ENCODE measurements around the gene SOX10. TPM values are rescaled to one million over a fixed set of nuclear protein-coding genes. Genes with fewer than 3 reads are reported as not detected.

Gene SOX10
- total RNA-seq, 1 experiment from 2014 or later = not detected

DNA sequence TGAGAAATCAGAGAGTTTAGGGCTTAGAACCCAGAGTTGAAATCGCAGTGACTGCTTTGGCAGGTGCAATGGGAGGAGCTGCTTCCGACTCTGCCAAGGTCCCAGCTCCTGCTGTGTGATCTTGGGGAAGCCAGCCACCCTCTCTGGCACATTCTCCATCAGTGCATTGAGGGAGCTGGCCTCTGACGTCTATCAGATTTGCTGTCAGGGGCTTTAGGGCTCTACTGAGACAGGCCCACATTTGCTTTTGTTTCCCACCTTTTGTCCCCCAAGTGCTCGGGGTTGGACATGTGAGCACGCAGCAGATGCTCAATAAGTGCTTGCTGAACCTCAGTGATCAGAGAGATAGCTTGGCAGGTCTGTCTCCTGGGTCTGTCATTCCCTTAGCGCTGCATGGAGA, 10.6 kb upstream of the SOX10 start:
- no peak for DNase-seq
- H3K9me3 Mint-ChIP-seq (ENCODE audit: unreplicated experiment) = no peaks in the 10 kb centered on the region
- intact Hi-C loops (cut with micrococcal nuclease; ENCODE audit: unreplicated experiment) = no loop called here
- no peaks in the 10 kb centered on the region for H3K9me3 ChIP-seq
- POLR2A ChIA-PET = interaction anchor here (0.6 kb wide), 1 partner anchor 139 kb away, joined by 3 read pairs; no protein-coding TSS in a partner anchor
- BruUV-seq (replicated peaks) = no TSS peak
- no peak overlapping the region for H3K27ac Mint-ChIP-seq (ENCODE audit: unreplicated experiment)
- no peaks in the 10 kb centered on the region for H3K36me3 Mint-ChIP-seq (ENCODE audit: insufficient read depth, unreplicated experiment)
- no peaks in the 10 kb centered on the region for H3K27me3 ChIP-seq (replicated peaks; ENCODE audit: control insufficient read depth, insufficient read depth, low read length)
- no peaks in the 10 kb centered on the region for H3K36me3 ChIP-seq (ENCODE audit: control insufficient read depth, insufficient read depth, low read length)
- H3K4me3 Mint-ChIP-seq (ENCODE audit: unreplicated experiment) = no peak overlapping the region
- no peaks in the 10 kb centered on the region for H3K4me1 Mint-ChIP-seq (ENCODE audit: low read depth, unreplicated experiment)
- H3K27me3 Mint-ChIP-seq (ENCODE audit: insufficient read depth, unreplicated experiment) = no peaks in the 10 kb centered on the region
- CTCF ChIA-PET = no interaction called here
- TF ChIP-seq, protein P1, sequence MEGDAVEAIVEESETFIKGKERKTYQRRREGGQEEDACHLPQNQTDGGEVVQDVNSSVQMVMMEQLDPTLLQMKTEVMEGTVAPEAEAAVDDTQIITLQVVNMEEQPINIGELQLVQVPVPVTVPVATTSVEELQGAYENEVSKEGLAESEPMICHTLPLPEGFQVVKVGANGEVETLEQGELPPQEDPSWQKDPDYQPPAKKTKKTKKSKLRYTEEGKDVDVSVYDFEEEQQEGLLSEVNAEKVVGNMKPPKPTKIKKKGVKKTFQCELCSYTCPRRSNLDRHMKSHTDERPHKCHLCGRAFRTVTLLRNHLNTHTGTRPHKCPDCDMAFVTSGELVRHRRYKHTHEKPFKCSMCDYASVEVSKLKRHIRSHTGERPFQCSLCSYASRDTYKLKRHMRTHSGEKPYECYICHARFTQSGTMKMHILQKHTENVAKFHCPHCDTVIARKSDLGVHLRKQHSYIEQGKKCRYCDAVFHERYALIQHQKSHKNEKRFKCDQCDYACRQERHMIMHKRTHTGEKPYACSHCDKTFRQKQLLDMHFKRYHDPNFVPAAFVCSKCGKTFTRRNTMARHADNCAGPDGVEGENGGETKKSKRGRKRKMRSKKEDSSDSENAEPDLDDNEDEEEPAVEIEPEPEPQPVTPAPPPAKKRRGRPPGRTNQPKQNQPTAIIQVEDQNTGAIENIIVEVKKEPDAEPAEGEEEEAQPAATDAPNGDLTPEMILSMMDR (IDR thresholded peaks at IDR 0.05; ENCODE audit: insufficient read depth in 1 of 2, low read depth in 1 of 2, low read length in 1 of 2, severe bottlenecking in 1 of 2, unreplicated experiment in 1 of 2) = no peak
- H3K4me1 ChIP-seq = no peaks in the 10 kb centered on the region
- H3K4me3 ChIP-seq (ENCODE audit: low read depth, low read length) = no peak overlapping the region

DNA sequence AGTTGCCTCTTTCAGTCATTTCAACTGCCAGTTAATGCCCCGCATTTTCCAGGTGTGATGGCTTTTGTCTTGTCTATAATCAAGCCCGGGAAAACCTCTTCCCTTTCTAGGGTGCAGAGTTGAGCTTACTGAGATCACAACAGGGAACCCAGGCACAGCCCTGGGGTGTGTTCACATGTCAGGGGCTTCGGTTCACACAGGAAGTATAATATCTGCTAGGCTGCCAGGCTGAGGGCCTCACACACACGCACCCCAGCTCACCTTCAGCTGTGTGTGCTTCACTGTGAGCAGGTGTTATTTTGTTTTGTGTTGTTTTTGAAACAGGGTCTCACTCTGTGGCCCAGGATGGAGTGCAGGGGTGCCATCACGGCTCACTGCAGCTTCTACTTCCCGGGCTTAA, 9.7 kb upstream of the SOX10 start:
- POLR2A ChIA-PET = no interaction called here
- no peaks in the 10 kb centered on the region for H3K4me1 Mint-ChIP-seq (ENCODE audit: low read depth, unreplicated experiment)
- H3K4me1 ChIP-seq = no peaks in the 10 kb centered on the region

DNA sequence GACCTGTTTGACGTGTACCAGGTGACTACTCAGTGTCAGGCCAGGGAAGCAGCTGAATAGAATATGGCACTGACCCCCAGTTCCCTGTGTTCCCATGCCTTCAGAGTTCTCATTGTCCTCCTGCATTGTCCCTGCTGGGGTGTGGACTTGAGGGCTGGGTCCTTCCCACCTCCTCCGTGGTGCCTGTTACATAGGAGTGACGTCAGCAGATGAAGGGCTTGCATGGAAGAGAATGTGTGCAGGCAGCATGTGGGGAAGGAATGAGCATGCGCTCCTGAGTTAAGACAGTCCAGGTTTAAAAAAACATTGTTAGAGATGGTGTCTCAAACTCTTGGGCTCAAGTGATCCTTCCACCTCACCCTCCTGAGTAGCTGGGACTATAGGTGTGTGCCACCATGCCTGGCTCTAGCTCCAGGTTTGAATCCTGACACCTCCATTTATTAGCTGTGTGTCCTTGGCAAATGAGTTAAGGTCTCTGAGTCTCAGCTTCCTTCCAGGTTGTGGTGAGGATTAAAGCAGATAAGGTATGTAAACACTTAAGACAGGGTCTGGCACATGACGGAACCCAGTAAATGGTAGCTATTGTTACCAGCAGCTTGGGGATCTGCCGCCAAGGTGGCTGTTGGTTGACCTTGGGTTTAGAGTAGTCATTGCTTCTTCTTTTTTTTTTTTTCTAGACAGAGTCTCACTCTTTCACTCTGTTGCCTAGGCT, 7.5 kb upstream of the SOX10 start:
- ChIA-PET POLR2A (no interaction called here), CTCF (no interaction called here)
- intact Hi-C loops (cut with micrococcal nuclease; ENCODE audit: unreplicated experiment) = no loop called here
- no peak for DNase-seq
- Mint-ChIP-seq H3K4me3 (ENCODE audit: unreplicated experiment) (no peak overlapping the region), H3K36me3 (ENCODE audit: insufficient read depth, unreplicated experiment) (no peaks in the 10 kb centered on the region), H3K9me3 (ENCODE audit: unreplicated experiment) (no peaks in the 10 kb centered on the region), H3K4me1 (ENCODE audit: low read depth, unreplicated experiment) (no peaks in the 10 kb centered on the region), H3K27me3 (ENCODE audit: insufficient read depth, unreplicated experiment) (no peaks in the 10 kb centered on the region), H3K27ac (ENCODE audit: unreplicated experiment) (no peak overlapping the region)
- no TSS peak for BruUV-seq (replicated peaks)
- TF ChIP-seq, protein P1 (IDR thresholded peaks at IDR 0.05; ENCODE audit: insufficient read depth in 1 of 2, low read depth in 1 of 2, low read length in 1 of 2, severe bottlenecking in 1 of 2, unreplicated experiment in 1 of 2) = no peak
- H3K4me3 ChIP-seq (ENCODE audit: low read depth, low read length) = no peak overlapping the region
- no peaks in the 10 kb centered on the region; the same call in 1 of the 2 replicates for H3K27me3 ChIP-seq (replicated peaks; ENCODE audit: control insufficient read depth, insufficient read depth, low read length)
- no peaks in the 10 kb centered on the region for H3K9me3 ChIP-seq
- no peaks in the 10 kb centered on the region for H3K4me1 ChIP-seq
- H3K36me3 ChIP-seq (ENCODE audit: control insufficient read depth, insufficient read depth, low read length) = no peaks in the 10 kb centered on the region

More for the DNA sequence above, 9.7 kb upstream of the SOX10 start:
- H3K36me3 ChIP-seq (ENCODE audit: control insufficient read depth, insufficient read depth, low read length) = no peaks in the 10 kb centered on the region
- no peaks in the 10 kb centered on the region for H3K27me3 ChIP-seq (replicated peaks; ENCODE audit: control insufficient read depth, insufficient read depth, low read length)
- no peaks in the 10 kb centered on the region for H3K9me3 ChIP-seq
- no peak for DNase-seq
- no TSS peak for BruUV-seq (replicated peaks)
- Mint-ChIP-seq H3K27ac (ENCODE audit: unreplicated experiment) (no peak overlapping the region), H3K36me3 (ENCODE audit: insufficient read depth, unreplicated experiment) (no peaks in the 10 kb centered on the region), H3K9me3 (ENCODE audit: unreplicated experiment) (no peaks in the 10 kb centered on the region), H3K27me3 (ENCODE audit: insufficient read depth, unreplicated experiment) (no peaks in the 10 kb centered on the region), H3K4me3 (ENCODE audit: unreplicated experiment) (no peak overlapping the region)
- CTCF ChIA-PET = no interaction called here
- TF ChIP-seq, protein P1 (IDR thresholded peaks at IDR 0.05; ENCODE audit: insufficient read depth in 1 of 2, low read depth in 1 of 2, low read length in 1 of 2, severe bottlenecking in 1 of 2, unreplicated experiment in 1 of 2) = no peak
- H3K4me3 ChIP-seq (ENCODE audit: low read depth, low read length) = no peak overlapping the region
- intact Hi-C loops (cut with micrococcal nuclease; ENCODE audit: unreplicated experiment) = no loop called here

Data from Caco-2 (cell line).